Measurements from ENCODE around the gene SYT15.
"Not testable (repeated sequence)": the region's sequence is repeated elsewhere in the genome, so short reads cannot be mapped to it uniquely, and the experiment has no call there.

Gene SYT15

DNA sequence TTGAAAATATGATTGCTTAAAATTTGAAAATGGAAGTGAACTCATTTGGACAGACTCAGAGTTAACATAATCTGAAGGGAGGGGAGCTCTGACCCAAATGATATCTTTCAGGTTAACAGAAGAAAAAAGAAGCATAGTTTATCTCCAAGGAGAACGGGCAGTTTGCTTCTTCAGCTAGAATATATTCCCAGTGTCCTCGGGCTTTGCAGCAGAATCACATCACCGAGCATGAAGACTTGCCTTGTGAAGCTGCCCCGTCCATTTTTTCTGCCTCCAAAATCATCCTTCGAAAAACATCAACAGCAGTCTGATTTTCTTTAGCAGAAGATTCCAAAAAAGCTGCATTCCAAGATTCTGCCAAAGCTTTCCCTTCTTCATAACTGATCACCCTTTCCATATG, 55.8 kb downstream of the SYT15 start:
- H3K4me3 ChIP-seq (replicated peaks; ENCODE audit: insufficient read depth, low read length); DNase-seq (ENCODE audit: low read depth in 1 of 2, low spot score in 1 of 2); H3K27ac ChIP-seq (replicated peaks): not testable (repeated sequence)

DNA sequence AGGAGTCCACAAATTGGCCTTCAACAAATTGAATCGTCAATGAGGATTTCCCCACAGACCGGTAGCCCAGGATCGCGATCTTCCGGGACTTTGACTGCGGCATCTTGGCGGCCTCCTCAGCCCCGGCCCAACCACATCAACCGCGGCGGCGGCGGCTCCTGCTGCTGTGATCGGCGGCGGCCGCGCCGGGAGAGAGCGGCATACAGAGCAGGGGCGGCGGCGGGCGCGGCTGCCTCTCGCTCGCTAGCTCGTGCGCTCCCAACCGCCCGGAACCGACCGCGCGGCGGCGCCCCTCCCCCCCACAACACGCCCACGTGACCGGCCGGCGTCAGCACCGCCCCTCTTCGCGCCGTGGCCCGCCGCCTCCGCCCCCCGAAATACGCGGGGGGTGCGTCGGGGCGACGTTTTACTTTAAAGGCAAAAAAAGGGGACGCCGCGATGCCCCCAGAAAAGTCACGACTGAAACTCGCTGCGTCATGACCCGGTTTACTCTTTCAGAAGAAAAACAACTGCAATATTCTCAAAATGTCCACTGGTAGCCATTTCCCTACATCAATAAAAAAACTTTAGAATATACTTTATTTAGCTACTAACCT, 56.5 kb downstream of the SYT15 start:
- not testable (repeated sequence) for DNase-seq (ENCODE audit: low read depth in 1 of 2, low spot score in 1 of 2); H3K27me3 ChIP-seq (ENCODE audit: insufficient read depth, poor library complexity, severe bottlenecking); H3K27ac ChIP-seq (replicated peaks)
- 0 out of 2 replicates have a peak overlapping the region, but pooled peaks have one; percentile 18 for H3K4me3 ChIP-seq (replicated peaks; ENCODE audit: insufficient read depth, low read length)

More for the DNA sequence above, 55.8 kb downstream of the SYT15 start:
- not testable (repeated sequence) for H3K27me3 ChIP-seq (ENCODE audit: insufficient read depth, poor library complexity, severe bottlenecking)

DNA sequence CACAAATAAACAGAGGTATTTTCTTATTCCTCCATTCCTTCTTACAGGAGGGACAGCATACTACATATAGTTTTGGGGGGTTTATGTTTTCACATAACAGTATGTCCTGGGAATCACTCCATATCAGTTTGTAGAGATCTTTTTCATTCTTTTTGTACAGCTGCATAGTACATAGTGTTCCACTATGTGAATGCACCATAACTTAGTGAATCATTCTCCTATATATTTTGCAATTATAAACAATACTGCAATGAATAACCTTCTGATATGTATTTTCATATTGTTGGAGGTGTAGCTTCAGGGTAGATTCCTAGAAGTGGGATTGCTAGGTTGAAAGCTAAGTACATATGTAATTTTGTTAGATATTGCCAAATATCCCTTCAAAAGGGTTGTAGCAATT, 61.1 kb downstream of the SYT15 start:
- not testable (repeated sequence) for H3K27me3 ChIP-seq (ENCODE audit: insufficient read depth, poor library complexity, severe bottlenecking); DNase-seq (ENCODE audit: low read depth in 1 of 2, low spot score in 1 of 2); H3K27ac ChIP-seq (replicated peaks); H3K4me3 ChIP-seq (replicated peaks; ENCODE audit: insufficient read depth, low read length)

Data from HL-60 (cell line).